G401 (cell line): ENCODE data around the gene TRAM2. TPM values are rescaled to one million over a fixed set of nuclear protein-coding genes. Genes with fewer than 3 reads are reported as not detected.

Source experiments
- DNase-seq: peaks from one replicate; pipeline ENCODE4 v3.0.0-alpha.2; 2015; ENCODE audit warnings: low spot score
- in situ Hi-C: cut with HindIII; loops from 2 replicates; pipeline ENCODE4 v1.10.0; 2016; ENCODE audit warnings: low sequenced_read_pairs, mixed read lengths
- total RNA-seq: library from RNA; depleted of rRNA; stranded (reverse); fragments of >200 nt; shearing (Covaris generic); gene quantifications from 2 replicates; pipeline ENCODE4 v1.2.3, GENCODE V29; 2014

TRAM2 gene
- total RNA-seq, 1 experiment from 2014 or later, result 9.6 TPM

DNA sequence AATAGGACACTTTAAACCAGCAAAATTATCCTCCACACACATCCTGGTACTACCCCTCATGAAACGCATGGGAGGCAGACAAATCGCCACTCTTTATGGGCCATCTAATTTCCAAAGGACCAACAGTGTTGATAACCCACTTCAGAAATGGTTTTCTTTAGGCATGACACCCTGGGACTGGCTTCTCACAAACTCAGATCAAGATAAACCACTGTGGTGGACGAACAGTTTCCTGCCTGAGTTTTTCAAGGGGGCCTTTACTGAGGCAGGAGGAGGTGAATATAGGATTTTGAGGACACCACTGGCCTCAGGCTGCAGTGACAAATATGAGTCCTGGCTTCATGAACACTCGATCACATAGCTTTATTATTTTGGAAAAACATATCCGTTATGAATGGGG, 26.0 kb downstream of the TRAM2 start:
- no peak for DNase-seq
- in situ Hi-C loops, result no loop called here

DNA sequence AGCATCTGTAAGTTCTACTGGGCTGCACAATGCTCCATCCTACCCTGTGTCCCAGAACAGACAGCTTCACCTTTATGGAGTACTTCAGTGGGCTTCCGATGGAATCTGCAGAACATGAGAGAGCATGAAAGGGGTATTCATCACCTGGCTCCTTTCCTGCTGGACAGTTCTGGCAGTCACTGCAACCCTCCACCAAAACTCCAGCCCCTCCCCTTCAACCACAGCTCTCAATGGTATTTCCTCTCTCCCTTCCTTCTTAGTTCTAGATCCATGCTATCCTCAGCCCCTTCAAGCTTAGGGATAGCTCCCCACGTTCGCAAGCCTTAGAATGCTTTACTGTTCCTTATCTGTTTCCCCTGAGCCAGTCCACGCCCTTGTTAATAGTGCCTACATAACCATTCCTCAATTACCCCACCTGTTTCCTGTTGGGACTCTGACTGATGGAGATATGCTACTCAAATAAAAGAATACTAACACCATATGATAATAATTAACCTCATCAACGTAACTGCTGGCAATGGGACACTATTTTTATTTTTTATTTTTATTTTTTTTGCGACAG, 26.8 kb downstream of the TRAM2 start:
- in situ Hi-C loops, result no loop called here
- DNase-seq, result no peak

DNA sequence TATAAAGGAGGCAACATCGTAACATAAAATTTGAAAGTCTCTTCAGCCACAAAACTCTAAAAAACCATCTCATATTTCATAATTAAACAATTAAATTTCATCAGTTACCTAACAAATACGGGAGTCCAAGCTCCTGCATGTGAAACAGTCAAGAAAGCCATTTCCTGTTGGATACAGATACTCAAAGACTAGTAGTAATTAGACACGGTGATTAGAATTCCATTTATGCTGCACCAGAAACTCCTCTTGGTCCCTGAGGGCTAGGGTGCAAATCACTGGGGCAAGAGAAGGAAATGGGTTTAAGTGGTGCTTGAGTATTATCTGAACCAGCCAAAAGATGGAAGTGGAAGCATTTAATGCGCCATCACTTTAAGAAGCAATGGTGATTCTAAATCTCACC, 27.4 kb downstream of the TRAM2 start:
- in situ Hi-C loops, result no loop called here
- DNase-seq, result no peak

DNA sequence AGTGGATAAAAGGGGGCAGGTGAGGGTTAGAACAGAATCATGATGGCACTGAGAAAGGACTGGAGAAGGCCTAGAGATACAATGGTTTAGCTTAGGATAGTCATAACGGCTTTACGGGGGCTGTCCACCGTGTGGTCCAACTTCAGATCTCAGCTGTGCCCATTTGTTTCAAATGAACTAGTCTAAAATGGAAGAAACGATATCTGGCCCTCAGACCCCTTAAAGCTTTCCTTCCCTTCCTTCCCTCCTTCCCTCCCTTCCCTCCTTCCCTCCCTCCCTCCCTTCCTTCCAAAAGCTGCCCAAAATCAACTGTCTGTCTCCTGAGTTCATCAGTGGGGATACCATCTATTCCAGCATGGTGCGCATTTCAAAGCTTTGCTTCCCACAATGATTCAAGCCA, 27.9 kb downstream of the TRAM2 start:
- in situ Hi-C loops, result no loop called here

DNA sequence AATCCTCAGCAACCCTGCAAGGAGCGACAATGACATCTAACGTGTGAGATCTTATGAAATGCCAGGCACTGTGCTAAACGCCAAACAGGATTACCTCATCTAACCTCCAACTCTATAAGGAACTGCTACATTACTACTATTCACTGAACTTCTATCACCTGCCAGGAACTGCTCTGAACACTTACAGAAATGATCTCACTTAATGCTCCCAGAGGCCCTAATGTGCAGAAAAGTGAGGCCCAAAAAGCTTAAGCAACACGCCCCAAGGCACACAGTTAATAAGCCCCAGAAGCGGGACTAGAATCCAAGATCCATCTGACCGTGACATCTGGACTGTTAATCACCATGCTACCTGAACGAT, 28.5 kb downstream of the TRAM2 start:
- no peak for DNase-seq
- in situ Hi-C loops, result no loop called here

More for the DNA sequence above, 27.9 kb downstream of the TRAM2 start:
- no peak for DNase-seq

DNA sequence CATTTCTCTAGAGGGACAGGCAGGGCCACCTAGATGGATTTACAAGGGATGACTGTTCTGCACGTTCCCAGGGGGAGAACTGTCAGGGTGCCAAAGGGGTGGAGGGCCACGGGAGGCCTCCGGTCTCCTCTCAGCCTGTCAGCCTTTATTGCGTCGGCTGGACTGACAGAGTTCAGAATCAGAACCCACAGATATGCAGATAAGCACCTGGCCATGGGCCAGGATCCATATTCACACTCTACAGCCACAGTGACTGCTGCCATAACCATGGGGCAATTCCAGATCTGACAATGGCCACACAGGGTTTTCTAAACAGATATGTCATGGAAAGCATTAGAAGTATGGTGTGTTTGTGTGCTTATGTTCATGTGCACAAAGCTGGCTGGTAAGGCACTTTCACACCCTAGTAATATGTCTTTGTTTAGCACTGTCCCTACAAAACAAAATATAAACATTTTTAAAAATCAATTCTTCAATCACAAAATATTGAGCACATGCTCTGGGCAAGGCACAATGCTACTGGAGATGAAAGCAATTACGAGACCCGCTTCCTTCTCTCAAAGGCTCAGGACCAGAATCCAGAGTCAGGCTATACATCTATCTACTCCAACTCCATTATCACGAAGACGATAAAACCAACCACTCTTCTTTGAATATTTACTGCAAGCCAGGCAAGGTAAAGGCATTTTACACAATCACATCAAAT, 29.1 kb downstream of the TRAM2 start:
- no peak for DNase-seq
- in situ Hi-C loops, result no loop called here

DNA sequence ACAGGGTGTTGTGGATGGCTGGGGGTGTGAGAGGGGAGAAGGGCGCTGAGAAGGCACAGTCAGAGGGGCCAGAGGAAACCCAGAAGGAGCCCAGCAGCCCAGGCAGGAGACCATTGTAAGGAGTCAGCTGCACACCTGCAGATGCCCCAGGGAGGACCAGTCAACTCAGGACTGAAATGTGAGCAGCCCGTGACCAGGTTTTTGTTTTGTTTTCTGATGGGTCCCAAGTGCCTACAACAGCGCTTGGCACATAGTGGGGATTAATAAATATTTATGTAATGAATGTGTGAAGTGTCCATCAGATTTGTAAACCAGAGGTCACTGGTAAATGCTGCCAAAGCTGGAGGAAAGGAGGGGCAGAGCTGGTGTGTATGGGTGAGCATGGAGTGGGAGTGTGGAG, 30.2 kb downstream of the TRAM2 start:
- in situ Hi-C loops, result no loop called here
- DNase-seq, result no peak

DNA sequence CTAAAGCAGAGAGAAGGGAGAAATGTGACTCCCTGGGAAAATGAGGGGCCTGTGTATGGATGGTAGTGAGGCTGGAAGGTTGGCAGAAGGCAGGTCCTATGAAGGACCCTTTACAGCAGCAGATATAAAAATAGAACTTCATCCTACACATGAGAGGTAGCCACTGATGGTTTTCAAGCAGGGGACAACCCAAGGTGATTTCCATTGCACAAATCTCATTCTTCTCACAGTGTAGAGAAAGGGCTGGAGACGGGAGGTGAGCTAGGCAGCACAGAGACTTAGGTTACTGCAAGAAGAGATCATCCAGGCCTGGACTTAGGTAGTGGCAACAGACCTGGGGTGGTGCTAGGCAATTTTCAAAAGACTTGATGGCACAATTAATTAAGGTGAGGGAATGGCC, 30.7 kb downstream of the TRAM2 start:
- in situ Hi-C loops, result no loop called here
- DNase-seq, result no peak

DNA sequence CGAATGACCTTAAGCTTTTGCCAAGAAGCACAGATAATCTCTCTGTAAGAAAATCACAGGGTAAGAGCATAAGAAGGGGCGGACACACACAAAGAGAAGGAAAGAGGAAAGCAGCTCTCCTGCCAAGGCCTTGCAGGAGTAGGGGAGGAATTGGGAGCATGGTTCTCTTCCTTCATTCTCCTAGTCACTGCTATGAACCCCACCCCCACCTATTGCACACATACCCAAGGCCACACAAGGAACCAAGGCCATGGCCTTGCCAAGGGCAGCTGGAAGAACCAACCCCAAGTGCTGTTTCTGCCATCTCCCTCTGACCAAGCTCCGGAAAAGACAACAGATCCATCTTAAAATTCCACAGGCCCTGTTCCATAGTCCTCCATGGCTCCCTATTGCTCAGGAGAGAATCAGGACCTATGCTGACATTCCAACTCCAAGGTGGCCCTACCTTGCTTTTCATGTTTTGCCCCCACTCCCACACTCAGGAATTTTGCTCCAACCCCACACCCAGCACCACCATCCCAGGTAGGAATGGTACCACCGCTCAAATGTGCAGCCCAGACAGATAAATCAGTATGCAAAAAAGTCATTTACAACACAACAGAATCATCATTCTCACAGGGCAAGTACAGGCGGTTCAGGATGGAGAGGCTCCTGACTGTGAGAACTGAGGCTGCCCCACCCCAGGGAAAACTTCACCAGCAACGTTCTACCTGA, 31.3 kb downstream of the TRAM2 start:
- DNase-seq, result no peak
- in situ Hi-C loops, result no loop called here

DNA sequence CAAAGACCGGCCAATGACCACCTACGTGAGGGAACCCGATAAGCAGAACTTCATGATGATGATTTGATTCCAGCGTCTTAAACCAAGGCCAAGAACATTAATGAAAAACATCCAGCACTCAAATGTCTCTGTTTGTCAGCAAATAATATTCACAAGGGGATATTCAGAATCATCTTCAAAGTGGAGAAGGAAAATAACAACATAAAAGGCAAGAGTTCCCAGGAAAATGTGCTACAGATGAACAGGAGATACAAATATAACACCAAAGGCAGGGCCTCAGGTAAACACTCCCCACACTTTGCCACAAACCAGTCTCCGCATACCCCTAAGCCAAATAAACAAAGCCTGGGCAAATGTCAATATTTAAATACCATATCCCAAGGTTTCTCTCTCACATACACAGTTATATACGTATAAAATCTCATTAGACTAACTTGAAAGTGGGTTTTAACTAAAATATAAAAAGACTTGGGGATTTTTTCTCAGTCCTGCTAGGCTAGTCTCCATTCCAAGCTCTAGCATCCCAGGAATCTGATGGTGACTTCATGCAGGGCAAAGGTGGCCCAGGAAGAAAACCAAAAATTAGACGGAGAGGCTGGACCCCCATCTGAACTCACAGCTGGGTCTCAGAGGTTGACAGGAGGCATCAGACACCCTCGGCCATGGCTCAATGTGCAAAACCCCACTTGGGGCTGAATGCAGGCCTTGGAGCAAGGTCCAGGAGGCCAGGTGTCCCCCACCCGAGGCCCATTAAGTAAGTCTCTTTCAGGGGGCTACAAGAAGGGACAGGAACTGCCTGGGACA, 32.1 kb downstream of the TRAM2 start:
- in situ Hi-C loops, result no loop called here
- no peak for DNase-seq

DNA sequence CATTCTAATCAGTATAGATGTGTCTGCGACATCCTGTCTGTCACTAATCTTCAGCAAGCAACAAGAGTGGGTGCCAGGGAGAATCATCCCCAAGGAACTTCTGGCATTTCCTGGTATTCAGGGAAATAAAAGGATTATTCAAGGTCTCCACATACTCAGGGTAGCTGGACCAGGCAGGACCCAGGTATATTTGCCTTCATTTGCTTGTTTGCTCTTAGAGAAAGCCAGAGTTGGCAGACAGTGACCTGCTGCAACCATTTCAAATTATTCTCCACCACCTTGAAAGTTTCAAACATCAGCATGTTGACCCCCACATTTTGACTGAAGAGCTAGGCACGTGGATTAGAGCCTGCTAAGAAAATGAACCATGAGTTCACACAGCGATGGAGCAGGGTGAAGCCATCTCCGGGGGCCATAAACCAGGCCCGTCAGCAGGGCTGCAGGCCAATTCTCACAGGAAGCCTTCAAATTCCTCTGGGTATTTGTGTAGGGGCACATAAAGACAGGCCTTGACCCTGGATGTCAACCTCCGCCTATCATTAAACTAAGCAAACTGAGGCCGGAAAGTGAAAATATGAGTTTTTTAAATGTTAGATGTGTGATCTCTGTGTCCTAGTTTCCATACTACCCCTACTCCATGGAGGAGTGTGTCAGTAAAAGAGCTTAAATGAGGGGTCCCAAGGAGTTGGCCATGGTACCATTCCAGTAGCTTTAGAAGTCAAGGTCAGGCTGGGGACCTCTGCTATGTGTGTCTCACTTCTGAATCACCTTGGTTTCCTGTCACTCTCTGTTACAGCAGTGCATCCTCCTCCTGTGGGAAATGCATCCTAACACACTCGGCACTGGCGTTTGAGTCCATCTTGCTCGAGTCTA, 32.9 kb downstream of the TRAM2 start:
- DNase-seq, result no peak
- in situ Hi-C loops, result no loop called here

DNA sequence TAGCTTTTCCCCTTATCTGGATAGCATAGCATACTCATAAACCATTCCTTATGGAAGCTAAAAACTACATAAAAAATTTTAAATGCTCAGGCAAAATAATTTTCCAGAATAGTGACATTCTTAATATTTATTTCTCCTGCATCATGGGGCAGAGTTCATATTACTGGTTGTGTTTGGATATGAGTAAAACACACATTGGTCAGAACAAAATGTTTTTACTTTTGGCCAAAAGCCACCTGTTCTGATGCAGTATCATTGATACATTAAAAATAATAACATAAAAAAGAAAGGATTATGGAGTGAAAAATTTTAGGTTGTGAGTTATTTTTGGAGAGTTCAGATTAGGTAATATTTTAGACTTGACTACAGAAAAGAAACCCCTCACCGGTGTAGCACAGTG, 33.6 kb downstream of the TRAM2 start:
- in situ Hi-C loops, result no loop called here

DNA sequence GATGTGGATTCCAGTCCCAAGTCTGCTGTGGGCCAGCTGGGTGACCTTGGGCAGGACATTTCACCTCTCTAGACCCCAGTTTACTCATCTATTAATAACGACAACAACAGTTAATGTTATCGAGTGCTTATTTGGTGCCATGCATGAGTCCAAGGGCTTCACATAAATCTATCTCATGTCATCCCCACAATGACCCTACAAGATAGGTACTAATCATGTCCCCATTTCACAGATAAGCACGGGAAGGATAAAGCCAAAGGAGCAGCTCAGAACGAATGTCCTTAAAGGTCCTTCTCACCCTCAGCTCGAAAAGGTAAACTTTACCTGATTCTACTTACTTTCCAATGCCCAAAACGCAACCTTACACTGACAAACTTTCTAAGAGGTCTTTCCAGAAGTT, 35.7 kb downstream of the TRAM2 start:
- in situ Hi-C loops, result no loop called here
- DNase-seq, result no peak

More for the DNA sequence above, 33.6 kb downstream of the TRAM2 start:
- no peak for DNase-seq

DNA sequence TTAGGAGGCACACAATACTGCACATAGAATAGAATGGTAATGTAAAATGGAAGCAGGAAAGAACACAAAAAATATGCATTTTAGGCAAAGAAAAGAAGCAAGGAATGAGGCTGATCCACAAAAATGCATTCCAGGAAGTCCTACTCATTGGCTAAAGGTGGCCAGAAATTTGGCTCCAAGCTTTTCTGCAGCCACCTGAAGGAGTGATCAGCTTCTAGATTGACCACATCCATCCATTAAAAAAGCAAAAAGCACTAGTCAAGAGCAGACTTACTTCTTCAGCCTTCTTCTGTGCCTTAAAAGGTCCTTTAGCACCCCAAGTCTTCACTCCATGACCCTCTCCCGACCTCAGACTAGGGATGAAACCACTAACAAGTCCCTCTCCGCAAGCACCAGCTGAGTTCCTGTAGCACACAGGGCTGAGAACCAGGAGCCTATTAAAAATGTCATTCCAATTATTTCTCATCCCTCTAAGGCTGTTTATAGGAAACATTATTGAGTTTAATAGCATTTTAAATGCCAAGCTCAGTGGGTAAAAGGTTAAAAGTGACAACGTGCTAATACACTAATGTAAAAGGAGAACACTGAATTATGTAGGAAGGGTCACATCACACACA, 36.5 kb downstream of the TRAM2 start:
- no peak for DNase-seq
- in situ Hi-C loops, result no loop called here

DNA sequence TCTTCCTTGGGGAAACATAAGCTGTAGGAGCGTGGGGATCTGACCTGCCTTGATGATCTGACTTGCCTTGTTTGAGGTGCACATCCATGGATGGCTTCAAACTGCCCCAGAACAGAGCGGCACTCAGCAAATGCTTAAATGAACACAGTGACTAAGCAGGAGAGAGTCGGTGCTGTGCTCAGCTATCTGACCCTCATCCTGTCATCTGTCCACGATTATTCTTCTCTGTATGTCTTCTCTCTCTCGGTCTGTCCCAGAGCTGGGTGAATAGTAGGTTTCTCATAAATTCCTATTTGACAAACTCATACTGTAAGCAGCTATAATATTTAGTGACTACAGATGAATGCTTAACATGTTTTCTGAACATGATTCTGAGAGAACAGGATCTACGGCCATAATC, 37.3 kb downstream of the TRAM2 start:
- in situ Hi-C loops, result no loop called here
- DNase-seq, result no peak

DNA sequence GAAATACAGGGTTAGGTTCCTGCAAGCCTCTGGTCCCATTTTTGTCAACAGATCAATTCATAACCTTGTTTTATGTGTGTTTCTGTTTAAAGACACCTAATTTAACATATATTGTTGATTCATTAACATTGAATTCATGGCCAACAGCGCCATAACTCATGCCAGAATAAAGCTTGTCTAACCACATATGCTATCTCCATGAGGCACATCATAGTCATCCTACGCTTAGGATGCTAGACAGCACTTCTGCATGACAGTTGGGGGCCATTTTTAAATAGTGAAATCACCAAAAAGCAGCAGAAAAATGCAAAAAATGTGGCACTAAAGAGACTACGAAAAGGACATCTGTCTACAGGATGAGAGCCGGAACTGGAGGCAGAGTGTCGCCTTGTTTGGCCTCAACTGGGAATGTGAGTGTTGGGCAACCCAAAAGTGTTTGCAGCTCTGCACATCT, 37.9 kb downstream of the TRAM2 start:
- DNase-seq, result no peak
- in situ Hi-C loops, result no loop called here

DNA sequence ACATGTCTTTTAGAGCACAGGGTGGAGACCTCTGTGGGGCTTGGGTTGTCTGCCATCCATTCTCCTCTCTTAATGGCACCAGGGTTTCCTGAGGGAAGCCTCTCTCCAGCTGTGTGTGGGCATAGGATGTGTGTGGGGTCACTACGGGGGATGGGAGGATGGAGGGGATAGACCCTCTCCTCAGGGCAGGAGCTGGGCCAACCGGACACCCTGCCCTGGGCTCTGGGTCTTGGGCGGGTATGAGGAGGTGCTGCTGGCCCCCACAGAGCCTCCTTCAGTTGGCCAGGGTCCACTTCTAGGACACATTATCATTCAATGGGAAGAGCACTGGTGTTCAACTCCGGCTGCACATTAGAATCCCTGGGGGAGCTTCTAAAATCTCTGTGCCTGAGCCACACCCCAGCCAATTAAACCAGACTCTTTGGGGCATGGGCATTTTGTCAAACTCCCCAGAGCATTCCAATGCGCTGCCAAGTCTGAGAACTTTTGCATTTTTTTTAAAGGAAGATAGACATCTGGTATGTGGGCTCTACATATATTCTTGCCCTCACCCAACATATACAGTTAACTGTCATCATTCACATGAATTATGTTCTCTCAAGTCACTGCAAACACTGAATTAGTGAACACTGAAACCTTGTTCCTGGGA, 38.5 kb downstream of the TRAM2 start:
- in situ Hi-C loops, result no loop called here
- DNase-seq, result no peak
